ENCODE data around the gene DGCR8.

The DGCR8 gene

DNA sequence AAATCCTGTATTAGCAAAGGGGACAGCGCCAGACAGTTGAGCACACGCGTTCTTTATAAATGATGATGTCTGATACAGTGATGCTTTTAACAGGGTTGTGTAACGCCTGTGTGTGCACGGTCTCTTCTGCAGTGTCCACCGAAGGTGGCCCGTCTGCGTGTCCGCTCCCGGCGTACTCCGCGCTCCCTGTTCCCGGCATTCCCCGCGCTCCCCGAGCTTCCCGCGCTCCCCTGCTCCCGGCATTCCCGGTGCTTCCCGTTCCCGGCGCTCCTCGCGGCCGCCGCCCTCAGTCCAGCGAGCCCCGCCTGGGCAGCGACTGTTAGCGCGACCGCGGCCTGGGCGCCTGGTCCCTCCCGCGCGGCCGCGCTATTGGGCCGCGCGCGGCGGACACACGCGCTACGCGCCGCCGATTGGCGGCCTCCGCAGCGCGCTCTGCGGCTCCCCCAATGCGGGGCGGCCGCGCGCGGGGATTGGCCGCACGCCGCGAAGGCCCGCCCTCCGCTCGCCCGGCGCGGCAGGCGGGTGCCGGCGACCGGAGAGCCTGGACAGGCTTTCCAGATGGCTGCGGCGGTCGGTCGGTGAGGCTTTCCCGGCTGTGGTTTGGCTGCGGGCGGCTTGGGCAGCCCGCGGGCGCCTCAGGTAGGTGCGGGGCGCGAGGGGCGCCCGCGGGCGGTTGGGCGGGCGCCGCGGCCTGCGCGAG is at the start of gene DGCR8:
Gene DGCR8, plus strand, starts transcription at position 497 of the 700 bp plus-strand sequence. CDS start 5,723 bp downstream, outside the sequence.
- peak; percentile 99 for DNase-seq (ENCODE audit: low spot score)

DNA sequence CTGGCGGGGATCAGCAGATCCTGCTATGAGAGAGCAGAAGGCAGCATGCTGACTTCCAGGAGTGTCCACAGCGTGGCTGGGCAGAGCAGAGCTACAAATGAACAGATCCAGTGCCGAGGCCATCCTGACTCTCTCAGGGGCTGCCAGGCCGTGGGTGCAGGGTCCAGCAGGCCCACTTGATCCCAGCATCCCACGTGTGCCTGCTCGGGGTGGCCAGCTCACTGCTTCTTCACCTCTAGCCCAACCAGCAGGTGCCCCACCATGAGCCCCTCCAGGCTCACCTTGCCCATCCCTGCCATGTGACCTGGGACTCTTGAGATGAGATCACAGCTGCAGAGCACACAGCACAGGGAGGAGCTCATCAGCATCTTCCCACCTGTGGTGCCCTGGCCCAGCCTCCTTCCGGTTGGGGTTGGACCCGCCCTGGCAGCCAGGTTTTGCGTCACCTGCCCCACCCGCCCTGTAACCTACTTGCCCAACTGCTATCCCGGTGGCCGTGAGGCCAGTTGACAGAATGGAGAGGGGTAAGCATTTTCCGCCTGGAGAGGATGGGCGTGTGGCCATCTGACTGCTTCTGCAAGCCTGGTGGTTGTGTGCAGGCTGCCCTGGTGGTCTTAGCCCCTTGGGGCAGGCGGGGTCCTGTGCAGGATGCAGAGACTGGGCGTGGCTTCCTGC is 48.2 kb upstream of the DGCR8 start:
- no peak for DNase-seq (ENCODE audit: low spot score)

DNA sequence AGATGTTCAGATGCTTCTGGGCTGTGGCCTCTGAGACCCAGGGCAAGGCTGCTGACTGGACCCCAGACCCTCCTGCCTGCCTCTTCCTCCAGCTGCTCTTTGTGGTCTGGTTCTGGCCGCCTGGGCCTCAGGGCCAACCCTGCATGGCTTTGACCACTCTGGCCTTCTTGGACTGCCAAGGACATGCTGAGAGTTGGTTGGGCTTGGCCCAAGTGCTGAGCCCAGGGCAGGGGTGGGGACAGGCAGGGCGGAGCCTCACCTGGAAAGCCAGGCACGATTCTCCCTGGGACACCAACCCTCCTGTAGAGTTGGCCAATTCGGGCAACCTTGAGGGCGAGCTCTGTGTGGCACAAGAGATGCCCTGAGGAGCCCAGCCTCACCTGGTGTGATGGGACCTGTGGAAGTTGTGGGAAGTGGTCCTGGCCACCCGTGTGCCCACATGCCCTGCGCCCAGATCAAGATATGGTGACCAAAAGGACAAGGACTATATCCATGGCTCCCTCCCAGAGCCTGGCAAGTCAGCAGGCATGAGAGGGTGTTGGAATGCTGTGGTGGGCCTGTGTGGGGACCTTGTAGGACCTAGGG is 47.5 kb upstream of the DGCR8 start:
- DNase-seq (ENCODE audit: low spot score) = no peak

DNA sequence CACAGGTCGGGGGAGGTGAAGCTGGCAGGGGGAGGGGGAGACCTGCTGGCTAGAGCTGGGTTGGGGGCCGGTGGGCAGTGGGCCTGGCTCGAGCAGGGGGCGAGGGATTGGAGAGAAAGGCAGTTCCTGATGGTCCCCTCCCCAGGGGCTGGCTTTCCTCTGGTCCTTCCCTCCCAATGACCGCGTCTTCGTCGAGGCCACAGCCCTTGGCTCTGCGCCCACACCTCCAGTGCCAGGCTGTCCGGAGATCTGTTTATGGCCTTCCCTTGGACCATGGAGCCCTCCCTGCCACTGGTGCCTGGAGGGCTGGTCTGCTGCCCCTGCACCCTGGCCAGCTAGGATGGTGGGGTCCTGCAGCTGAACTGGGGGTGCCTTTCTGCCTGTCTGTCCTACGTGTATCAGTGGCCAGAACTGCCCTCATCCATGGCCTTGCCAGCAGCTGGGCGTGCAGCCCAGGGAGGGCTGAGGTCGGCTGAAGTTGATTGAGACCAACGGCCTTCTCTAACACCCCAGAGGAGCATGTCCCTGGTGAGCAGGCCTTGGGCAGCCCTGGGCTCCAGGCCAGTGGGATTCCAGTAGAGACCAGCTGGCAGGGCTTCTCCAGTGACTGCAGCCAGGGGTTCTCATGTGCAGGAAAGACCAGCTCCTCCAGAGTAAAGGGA is 46.9 kb upstream of the DGCR8 start:
- DNase-seq (ENCODE audit: low spot score) = peak; percentile 37

DNA sequence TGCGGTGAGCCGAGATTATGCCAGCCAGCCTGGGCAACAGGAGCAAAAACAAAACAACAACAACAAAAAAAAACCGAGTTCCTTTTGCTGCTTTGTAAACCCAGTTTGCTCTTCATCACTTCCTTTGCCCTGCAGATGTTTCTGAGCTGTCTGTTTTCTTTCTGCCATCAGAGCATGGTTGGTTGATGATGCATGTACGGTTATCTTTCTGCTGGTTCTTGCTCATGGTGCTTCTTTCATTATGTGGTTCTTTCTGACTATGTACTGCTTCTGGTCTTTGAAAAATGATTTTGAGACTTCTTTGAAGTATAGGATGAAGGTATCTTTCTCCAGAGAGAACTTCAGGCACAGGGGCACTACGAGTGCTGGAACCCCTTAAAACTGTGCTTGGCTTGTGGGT is 45.9 kb upstream of the DGCR8 start:
- DNase-seq (ENCODE audit: low spot score) = no peak

DNA sequence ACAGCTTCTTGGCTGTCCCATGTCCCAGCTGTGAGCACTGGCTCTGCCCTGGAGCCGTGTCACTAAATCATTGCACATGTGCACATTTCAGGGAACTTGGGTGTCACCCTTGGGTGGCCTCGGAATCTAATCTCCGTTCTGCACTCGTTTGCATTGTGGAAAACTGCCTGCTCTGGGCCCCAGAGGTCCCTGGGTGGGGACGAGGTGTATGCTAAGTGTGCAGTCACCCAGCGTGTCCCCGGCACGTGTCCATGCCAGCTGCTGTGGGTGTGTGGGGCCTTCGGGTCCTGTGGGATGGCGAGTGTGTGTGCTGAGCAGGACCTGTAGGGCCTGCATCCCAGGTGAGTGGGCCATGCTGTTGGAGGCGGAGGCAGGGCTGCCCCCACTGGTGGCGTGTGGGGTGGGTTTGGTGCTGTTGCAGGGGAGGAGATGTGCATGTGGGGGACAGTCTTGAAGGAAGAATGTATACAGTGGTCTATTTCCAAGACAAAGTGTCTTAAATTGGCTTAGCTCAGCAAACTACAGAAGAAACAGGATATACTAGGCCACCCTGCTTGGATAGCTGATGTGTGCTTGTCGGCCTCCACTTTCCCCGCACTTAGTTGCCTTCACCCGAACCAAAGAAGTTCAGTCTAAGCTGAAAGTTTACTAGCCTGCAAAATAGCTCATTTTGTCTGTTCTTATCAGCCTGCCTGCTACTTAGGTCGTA is 44.5 kb upstream of the DGCR8 start:
- no peak for DNase-seq (ENCODE audit: low spot score)

DNA sequence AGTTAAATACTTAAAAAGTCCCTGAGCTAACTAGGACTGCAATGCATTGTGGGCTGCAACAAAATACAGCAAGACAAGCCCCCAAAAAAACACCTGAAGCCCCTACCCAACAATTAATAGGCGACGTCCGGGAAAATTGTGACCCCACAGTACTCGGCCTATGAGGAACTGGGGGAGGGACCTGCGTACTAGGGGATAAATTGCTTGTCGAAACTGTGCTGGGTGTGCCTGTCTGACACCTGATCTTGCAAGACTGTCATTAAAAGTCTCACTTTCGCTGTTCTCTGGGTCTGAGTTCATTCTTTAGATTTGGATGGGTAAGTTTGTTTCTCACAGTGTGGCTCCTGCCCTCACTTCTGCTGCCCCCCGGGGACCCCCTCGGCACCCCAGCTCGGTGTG is 44.0 kb upstream of the DGCR8 start:
- DNase-seq (ENCODE audit: low spot score) = no peak

DNA sequence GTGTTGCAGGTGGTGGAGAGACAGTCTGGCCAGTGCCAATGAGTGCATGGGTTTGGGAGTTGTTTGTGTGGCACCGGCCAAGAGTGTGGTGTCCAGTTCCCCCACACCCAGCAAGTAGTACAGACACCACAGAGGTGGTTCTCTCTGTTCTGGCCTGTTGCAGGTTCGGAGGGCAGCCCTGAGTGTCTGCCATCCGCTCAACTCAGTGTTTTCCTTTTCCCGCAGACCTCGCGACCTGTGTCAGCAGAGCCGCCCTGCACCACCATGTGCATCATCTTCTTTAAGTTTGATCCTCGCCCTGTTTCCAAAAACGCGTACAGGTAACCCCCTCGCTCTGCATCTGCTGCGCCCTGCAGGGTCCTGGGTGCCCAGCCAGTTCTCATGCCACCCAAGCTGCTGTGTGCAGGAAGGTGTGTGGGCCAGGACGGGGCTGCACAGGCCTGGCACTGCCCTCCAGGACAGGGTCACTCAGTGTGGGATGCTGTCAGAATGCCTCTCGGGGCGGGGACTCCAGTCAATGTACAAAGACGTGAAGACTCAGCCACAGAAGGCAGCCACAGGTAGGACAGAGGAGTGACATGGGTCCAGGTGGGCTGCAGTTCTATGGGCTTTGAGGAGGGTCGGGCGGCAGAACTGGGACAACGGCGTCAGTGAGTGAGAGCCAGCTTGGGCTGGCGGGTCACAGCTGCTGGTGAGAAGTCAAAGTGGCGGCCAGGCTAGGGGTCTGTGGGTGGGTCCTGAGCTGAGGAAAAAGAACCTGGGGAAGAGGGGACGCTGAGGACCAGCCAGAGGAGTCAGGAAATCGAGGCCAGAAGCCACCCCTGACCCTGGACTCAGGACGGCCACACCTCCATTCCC is 43.3 kb upstream of the DGCR8 start:
- no peak for DNase-seq (ENCODE audit: low spot score)

DNA sequence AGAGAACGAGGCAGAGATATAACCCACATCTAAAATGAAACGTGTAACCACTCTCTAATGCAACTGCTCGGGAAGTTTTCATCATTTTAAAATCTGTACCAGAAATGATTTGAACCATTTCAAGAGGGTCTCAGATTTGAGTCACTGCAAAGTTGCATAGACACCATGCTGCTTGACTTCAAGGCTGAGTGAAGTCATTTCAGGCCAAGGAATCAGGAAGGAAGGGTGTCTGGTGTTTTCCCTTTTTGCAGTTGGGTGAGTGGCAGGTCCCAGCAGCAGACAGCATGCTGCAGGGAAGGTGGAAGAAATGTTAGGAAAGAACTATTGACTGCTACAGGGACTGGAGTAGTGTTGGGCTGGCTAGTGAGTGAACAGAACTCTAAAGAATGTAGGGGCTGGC is 42.6 kb upstream of the DGCR8 start:
- DNase-seq (ENCODE audit: low spot score) = no peak

DNA sequence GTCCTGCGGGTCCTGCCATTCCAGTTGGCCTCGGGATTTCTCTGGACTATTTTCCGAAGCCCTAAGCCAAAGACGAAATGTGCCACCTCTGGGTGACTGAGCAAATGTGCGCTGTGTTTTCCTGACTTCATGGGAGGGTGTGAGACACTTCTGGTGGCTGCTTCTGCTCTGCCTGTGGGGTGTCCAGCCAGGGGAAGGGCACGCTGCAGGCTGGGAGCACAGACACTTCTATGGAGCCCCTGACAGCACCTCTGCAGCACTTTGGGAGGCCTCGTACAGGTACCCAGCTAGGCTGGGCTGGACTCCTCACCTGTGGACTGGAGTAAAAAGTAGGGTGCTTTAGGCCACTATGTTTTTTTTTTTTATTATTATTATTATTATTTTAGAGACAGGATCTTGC is 41.5 kb upstream of the DGCR8 start:
- no peak for DNase-seq (ENCODE audit: low spot score)

DNA sequence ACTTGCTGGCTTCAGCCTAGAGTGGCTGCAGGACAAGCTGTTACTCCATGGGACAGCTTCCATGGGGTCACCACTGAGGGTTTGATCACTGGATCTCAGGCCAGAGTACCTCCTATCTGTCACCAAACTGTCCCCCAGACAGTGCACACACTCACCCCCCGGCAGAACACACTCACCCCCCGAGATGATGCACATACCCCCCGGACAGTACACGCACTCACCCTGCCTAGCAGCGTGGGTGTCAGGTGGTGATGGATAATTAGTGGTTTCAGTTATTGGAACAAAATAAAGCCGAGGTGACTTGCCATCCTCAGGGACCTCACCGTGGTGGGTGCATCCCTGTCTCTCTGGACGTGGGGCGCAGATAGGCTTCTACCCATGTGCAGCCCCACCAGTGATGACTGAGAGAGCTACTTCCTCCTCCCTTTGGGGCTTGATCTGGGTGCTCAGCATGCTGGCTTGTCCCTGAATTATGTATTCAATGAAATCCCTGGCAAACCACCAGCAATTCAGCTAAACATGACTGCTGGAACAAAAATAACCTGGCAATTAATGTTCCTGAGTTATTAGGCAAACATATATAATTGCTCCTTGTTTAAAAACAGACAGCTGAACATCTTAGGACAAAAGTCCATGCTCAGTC is 40.2 kb upstream of the DGCR8 start:
- no peak for DNase-seq (ENCODE audit: low spot score)

DNA sequence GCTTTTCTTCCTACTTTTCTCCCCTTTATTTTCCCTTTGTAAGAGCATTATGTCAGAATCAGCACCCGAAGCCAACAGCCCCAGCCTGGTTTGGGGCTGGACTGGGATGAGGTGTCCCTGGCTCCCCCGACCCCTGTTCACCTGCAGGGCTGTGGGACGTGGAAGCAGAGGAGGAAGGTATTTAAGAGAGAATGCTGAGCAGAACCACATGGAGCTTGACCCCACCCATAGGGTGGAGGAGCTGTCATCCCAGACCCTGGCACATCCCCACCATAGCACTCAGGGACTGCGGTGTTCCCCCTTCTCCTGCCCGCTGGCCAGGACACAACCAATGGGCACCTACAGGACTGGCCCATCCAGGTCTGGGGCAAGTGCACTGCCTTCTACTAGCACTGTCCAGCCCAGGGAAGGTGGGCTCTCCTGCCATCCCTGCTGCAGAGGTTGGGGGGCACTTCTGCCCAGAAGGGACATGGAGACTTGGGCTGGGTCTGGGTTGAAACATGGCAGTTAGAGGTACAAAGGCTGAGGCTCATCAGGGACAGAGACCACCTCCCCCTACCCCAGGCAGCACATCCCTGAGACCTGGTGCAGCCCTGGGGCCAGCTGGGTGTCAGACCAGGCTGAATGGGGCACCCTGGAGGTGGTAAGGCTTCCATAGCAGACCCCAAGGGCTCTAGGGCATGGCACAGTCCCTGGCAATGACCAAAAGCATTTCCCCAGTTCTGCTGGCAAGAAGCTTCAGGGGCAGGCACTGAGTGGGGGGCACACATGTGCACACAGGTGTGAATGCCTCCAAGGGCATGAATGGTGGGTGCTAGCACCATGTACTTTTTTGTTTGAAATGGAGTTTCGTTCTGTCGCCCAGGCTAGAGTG is 39.5 kb upstream of the DGCR8 start:
- DNase-seq (ENCODE audit: low spot score) = no peak

DNA sequence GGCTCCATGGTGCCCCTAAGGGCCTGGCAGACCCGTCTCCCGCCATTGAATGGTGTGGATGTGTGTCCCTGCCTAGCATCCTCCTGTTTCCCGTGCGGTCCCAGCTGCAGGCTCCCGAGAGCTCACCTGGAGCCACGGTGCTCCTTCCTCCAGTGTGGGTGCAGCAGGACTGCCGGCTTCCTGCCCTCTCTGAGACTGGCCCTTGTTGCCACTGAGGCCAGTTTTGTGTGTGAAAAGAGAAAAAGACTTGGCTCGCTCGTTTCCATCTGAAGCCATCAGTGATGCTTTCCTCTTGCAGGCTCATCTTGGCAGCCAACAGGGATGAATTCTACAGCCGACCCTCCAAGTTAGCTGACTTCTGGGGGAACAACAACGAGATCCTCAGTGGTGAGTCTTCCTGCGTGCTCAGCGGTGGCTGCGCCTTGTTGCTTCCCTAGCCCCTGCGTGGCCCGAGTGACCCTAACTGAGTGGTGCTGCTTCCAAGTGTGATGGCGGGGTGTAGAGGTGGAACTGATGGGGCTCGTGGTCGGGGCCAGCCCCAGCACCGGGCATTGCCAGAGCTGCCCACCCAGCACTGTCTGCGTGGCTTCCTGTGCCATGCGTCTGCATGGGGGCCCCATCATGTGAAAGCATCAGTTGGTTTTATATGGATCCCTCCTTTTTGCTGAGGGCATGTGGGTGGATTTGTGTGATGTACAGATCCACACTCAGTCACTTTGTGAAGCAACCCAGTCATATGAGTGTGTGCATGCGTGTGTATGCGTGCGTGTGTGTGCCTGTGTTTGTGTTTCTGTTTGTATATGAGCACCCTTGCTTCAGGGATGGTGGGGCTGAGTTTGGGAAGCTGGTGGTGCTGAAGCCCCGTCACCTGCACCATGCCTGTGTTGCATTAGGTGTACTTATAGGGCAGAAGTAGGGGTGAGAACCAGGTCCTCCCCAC is 36.7 kb upstream of the DGCR8 start:
- no peak for DNase-seq (ENCODE audit: low spot score)

DNA sequence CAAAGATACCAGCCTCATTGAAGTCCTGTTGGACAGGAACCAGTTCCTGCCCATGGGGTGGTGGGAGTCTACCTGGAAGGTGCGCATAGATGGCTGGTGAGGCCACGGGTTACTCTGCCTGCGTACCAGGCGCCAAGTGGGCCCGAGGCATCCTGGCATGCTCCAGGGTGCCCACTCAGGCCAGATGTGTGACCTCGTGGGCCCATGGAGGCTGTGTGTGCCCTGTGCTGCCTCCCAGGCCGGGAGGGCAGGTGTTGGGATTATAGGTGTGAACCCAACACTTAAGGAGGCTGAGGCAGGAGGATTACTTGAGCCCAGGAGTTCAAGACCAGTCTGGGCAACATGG is 36.1 kb upstream of the DGCR8 start:
- no peak for DNase-seq (ENCODE audit: low spot score)

DNA sequence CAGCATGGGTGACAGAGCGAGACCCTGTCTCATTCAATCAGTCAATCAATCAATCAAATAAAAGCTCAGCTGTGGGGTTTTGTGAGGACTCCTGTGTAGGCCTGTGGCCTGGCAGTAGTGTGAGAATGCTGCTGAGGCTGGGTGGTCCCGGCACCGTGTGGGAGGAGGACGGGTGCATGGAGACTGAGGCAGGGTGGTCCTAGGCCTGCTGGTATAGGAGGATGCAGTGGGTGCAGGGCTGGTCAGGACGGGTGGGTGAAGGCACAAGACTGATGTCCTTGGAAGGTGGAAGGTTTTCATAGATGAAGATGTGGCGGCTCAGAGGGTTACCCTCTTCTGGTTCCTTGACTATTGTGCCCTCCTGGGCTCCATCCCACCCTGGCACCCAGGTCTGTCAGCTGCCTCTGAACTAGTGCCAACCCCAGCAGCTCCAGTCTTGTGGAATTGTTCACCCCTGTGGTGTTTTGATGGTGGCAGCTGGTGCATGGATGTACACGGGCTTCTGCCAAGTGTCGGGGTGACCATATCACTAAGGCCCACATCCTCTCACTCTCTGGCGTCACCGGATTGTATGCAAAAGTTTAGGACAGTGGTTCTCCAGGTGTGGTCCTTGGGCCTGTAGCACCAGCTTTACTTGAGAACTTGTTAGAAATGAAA is 35.4 kb upstream of the DGCR8 start:
- no peak for DNase-seq (ENCODE audit: low spot score)

DNA sequence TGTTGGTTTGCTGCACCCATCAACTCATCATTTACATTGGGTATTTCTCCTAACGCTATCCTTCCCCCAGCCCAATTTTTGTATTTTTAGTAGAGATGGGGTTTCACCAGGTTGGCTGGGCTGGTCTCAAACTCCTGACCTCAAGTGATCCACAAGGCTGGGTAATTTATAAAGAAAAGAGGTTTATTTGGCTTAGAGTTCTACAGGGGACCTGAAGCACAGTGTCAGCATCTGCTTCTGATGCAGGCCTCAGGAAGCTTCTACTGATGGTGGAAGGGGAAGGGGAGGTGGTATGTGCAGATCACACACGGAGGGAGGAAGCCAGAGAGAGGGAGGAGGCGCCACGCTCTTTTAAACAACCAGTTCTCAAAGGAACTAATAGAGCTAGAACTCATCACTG is 33.3 kb upstream of the DGCR8 start:
- no peak for DNase-seq (ENCODE audit: low spot score)

DNA sequence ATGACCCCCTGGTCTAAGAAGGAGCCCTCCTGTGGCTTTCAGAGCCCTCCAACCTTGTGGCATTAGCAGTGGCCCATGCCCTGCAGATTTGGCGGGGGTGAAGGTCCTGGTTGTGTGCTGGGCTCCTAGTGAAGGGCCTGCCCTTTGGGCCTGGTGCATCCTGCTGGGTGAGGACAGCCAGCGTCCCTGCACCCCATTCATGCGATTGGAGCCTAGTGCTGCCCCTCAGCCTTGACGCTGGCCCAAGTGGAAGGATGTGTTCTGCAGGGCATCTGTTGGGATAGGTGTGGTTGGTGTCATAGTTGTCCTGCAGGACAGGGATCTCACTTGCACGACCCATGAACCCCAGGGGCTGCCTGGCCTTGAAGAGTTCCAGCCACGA is 28.1 kb upstream of the DGCR8 start:
- DNase-seq (ENCODE audit: low spot score) = no peak
